ENCODE measurements around the gene FKBP5.

The FKBP5 gene

GRCh38 chr6:35596448-35597442 lies 92.0 kb downstream of the FKBP5 start:
- no peak for TF ChIP-seq CTCF (IDR thresholded peaks at IDR 0.05; ENCODE audit: control insufficient read depth, extremely low read depth, insufficient read depth)
- DNase-seq (ENCODE audit: low read depth): no peak
- H3K4me3 ChIP-seq (ENCODE audit: low read depth, low read length): no peak overlapping the region

- no peak for DNase-seq (ENCODE audit: low read depth)
- no peak for TF ChIP-seq CTCF (IDR thresholded peaks at IDR 0.05; ENCODE audit: control insufficient read depth, extremely low read depth, insufficient read depth)
- no peak overlapping the region for H3K4me3 ChIP-seq (ENCODE audit: low read depth, low read length)
Measured at GRCh38 chr6:35594503-35595186, 94.1 kb downstream of the FKBP5 start.

DNA sequence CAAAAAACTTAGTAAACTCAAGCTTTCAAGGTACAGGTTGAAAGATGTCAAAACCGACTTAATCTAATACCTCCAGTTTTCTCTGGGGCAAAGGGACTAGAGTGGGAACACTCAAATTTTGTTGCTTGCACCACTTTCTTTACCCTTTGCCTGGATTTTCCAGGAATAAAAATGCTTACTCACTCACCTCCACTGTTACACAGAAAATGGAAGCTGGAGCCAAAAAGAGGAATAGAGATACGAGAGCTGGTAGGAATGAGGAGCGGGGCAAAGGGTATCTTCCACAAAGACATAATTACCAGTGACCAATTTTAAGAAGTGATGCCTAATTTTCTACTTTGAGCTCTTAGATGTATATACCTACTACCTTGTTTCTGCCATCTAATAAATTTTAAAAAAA lies 96.5 kb downstream of the FKBP5 start:
- no peak overlapping the region for H3K4me3 ChIP-seq (ENCODE audit: low read depth, low read length)
- TF ChIP-seq CTCF (IDR thresholded peaks at IDR 0.05; ENCODE audit: control insufficient read depth, extremely low read depth, insufficient read depth): no peak
- DNase-seq (ENCODE audit: low read depth): no peak

- no peak for DNase-seq (ENCODE audit: low read depth)
- no peak overlapping the region for H3K4me3 ChIP-seq (ENCODE audit: low read depth, low read length)
- no peak for TF ChIP-seq CTCF (IDR thresholded peaks at IDR 0.05; ENCODE audit: control insufficient read depth, extremely low read depth, insufficient read depth)
Measured at GRCh38 chr6:35590622-35591066, 98.1 kb downstream of the FKBP5 start.

DNA sequence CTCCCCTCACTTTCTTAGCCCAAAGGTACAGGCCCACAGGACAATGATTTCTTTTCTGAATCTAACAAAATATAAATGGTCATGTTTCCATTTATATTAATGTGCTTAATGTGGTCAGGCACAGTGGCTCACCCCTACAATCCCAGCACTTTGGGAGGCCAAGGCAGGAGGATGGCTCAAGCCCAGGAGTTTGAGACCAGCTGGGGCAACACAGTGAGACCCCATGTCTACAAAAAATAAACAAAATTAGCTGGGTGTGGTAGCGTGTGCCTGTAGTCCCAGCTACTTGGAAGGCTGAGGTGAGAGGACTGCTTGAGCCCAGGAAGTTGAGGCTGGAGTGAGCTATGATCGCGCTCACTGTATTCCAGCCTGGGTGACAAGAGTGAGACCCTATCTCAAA lies 98.8 kb downstream of the FKBP5 start:
- DNase-seq (ENCODE audit: low read depth): no peak
- TF ChIP-seq CTCF (IDR thresholded peaks at IDR 0.05; ENCODE audit: control insufficient read depth, extremely low read depth, insufficient read depth): no peak

GRCh38 chr6:35589201-35589739 lies 99.4 kb downstream of the FKBP5 start:
- no peak for TF ChIP-seq CTCF (IDR thresholded peaks at IDR 0.05; ENCODE audit: control insufficient read depth, extremely low read depth, insufficient read depth)
- no peak overlapping the region for H3K4me3 ChIP-seq (ENCODE audit: low read depth, low read length)
- no peak for DNase-seq (ENCODE audit: low read depth)

More for the DNA sequence above, 98.8 kb downstream of the FKBP5 start:
- no peak overlapping the region for H3K4me3 ChIP-seq (ENCODE audit: low read depth, low read length)
